HG03558 (cell line): ENCODE results near the gene COBLL1.

ENCODE experiments used
- ATAC-seq: cut with Tn5 transposase; IDR thresholded peaks from one replicate; pipeline ENCODE4 v1.9.1; 2021; ENCODE audit warnings: moderate number of reproducible peaks; ENCODE audit not compliant: unreplicated experiment; ENCODE audit errors: extremely low read depth

The COBLL1 gene

GRCh38 chr2:164693390-164693789 is 148.2 kb downstream of the COBLL1 start:
- ATAC-seq = no peak

DNA sequence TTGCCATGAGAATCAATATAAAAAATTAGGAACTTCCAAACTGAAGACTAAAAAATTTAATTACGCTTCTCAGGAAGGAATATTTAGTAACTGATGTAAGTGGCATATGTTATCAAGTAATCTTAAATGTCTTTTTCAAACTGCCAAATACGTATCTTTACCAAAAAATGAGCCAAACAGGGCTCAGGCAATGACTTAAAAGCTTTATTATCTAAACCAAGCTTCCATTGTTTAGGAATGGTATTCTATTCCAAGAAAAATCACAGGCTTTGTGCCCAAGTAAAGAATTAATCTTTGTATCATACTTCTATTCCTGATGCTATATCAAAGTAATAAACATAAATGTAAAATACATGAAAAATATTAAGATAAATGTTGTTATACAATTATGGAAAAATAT is 148.7 kb downstream of the COBLL1 start:
- no peak for ATAC-seq

- no peak for ATAC-seq
These were observed 149.5 kb downstream of the COBLL1 start for GRCh38 chr2:164692114-164692513.

GRCh38 chr2:164691346-164691887 is 150.2 kb downstream of the COBLL1 start:
- no peak for ATAC-seq

DNA sequence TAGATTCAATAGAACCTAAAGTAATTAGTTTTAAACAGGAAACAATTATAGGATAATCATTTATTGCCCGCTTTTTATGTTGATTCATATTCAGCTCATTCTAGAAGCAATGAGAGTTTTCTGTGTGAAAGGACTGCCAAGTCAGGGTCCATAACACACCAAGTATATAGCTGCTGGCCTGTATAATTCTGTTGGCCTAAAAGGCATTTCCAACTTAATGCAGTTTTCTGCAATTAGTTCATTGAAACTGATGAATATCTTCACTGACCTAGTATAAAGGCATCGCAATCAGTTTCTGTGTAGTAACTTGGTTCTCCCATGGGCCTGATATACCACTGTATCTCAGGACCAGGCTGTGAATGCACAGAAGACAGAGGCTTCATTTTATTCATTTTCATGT is 151.3 kb downstream of the COBLL1 start:
- no peak for ATAC-seq

GRCh38 chr2:164688896-164689419 is 152.7 kb downstream of the COBLL1 start:
- no peak for ATAC-seq

DNA sequence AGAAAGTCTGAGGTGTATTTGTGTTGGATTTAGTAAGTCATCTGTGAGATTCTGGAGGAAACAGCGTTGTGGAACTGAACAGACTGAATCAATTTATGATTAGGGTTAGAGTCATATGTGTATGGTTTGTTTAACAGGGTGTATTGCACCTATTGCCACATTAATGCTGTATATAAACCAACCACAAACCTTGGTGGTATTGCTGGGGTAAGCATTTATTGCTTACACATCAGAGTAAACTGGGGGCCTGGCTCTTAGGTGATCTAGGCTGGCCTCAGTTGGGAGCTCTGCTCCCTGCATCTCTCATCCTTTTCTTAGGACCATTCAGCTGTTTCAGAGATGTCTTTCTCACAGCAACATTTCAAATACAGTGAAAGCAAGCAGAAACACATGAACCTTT is 160.6 kb downstream of the COBLL1 start:
- ATAC-seq = no peak

DNA sequence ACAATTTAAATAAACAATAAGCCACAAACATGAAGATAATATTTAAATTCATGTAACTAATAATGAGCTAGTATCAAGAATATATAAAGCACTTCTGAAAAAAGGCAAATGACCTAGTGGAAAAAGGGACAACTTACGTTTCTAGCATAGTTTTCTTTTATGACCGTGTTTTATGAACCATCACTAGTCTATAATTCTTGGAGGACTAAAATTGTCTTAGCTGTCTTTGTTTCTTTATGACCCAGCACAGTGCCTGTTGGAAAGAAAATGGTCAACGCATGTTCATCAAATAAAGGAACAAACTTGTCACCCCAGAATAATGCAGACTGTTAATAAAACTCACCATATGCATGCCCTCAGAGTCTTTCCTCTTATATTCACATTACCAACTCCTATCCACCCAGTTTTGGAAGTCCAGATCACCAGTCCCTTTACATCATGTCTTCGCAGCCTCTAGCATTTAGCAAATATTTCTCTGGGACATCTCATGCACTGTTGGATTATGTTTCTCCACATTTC is 162.9 kb downstream of the COBLL1 start:
- no peak for ATAC-seq

DNA sequence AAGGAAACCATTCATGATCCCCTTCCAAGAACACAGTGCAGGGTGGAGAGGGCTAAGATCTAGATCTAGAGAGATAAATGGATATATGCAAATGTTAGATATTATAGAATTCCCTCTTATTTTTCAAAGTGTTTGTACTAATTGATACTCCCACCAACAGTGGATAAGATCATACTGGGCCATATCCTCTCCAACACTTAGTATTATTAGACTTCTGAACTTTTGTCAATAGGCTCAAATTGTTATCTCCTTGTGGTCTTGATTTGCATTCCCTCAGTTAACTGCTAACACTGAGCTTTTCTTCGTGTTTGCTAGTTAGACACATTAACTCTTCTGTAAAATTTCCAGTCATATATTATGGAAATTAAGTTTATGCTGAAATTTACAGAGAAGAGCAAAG is 163.9 kb downstream of the COBLL1 start:
- no peak for ATAC-seq

DNA sequence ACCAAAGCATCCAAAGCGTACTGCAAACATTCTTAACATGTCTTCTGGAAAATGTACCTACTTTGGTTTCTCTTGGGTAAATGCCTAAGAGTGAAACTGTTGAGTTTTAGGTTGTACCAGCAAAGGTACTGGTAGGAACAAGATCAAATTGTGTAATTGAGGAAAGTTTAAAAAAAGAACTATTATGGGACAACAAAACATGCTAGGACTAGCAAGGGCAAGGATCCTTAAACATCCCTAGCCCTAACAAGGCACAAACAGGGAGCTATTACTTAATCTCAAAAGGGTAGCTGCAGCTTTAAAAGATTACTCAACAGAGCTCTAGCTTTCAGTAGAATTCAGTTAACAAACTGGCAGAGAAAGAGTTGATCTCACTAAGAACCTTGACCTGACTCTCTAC is 164.4 kb downstream of the COBLL1 start:
- ATAC-seq = no peak

DNA sequence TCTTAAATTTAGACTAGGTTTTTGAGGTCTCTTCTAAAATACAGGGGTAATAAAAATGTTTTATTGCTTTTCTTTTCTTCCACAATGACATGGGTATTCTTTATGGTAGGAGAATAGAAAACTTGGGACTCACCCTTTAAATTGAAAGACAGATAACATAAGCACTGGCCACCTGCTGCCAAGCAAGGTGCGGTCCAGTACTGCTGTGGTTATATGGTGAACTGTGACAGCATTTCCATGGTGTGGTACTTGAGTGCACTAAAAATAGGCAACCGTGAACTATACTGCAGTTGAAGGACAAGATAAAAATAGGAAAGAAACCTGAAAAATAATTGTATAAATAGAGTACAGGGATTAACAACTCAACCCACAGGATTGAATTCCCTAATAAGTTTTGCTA is 165.9 kb downstream of the COBLL1 start:
- no peak for ATAC-seq

DNA sequence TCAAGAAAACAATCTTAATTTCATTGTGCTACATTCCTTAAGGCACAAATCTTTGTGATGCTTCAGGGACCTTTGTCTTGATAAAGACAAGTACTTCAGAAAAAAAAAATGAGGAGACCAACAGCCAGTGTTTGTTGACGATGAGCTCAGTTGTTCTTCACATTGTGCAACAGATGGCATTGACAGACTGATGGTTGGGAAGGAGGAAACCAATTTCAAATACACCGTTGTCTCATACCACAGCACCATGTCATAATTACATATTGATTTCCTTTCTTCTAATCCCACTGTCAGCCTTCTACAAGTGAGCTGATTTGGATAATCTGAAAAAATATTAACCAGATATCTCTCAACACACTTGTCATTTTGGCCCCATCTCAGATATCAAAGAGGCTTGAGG is 166.6 kb downstream of the COBLL1 start:
- no peak for ATAC-seq

GRCh38 chr2:164671664-164672396 is 169.8 kb downstream of the COBLL1 start:
- no peak for ATAC-seq

GRCh38 chr2:164669291-164669690 is 172.3 kb downstream of the COBLL1 start:
- ATAC-seq = no peak

DNA sequence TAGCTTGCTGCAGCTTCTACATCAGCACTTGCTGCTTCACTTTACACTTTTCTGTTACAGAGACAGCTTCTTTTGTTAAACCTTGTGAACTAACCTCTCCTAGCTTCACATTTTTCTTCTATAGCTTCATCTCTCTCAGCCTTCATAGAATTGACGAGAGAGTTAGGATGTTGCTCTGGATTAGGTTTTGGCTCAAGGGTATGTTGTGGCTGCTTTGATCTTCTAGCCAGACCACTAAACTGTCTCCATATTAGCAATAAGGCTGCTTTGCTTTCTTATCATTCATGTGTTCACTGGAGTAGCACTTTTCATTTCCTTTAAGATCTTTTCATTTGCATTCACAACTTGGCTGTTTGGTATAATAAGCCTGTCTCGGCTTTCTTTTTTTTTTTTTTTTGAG is 174.1 kb downstream of the COBLL1 start:
- no peak for ATAC-seq

- ATAC-seq = no peak
These were observed 177.6 kb downstream of the COBLL1 start for GRCh38 chr2:164664070-164664469.

GRCh38 chr2:164662868-164663631 is 178.6 kb downstream of the COBLL1 start:
- ATAC-seq = no peak

GRCh38 chr2:164662066-164662465 is 179.6 kb downstream of the COBLL1 start:
- ATAC-seq = no peak

- ATAC-seq = no peak
These were observed 180.3 kb downstream of the COBLL1 start for GRCh38 chr2:164661349-164661748.

- no peak for ATAC-seq
These were observed 184.5 kb downstream of the COBLL1 start for GRCh38 chr2:164657129-164657528.

GRCh38 chr2:164655750-164656149 is 185.9 kb downstream of the COBLL1 start:
- no peak for ATAC-seq
